HEK293 (cell line): ENCODE data around the gene ARAP1.

Experiments used
- CTCF ChIP-seq: fragments of 450-650 bp; formaldehyde crosslinking; IDR thresholded peaks from 2 replicates; pipeline ENCODE4 v1.5.1; 2016; ENCODE audit warnings: missing biosample characterization, missing genetic modification characterization
- KLF8 ChIP-seq: fragments of 450-650 bp; formaldehyde crosslinking; IDR thresholded peaks from 2 replicates; pipeline ENCODE4 v1.5.1; 2016; ENCODE audit warnings: missing biosample characterization, missing genetic modification characterization
- SCRT2 ChIP-seq: fragments of 450-650 bp; formaldehyde crosslinking; IDR thresholded peaks from 2 replicates; pipeline ENCODE4 v1.5.1; 2016; ENCODE audit warnings: missing biosample characterization, missing genetic modification characterization
- ZBTB49 ChIP-seq: fragments of 450-650 bp; formaldehyde crosslinking; IDR thresholded peaks from 2 replicates; pipeline ENCODE4 v1.5.1; 2016; ENCODE audit warnings: missing biosample characterization, missing genetic modification characterization, low read depth
- ZNF140 ChIP-seq: fragments of 450-650 bp; formaldehyde crosslinking; IDR thresholded peaks from 2 replicates; pipeline ENCODE4 v1.5.1; 2016; ENCODE audit warnings: missing biosample characterization, missing genetic modification characterization
- ZNF155 ChIP-seq: fragments of 450-650 bp; formaldehyde crosslinking; IDR thresholded peaks from 2 replicates; pipeline ENCODE4 v1.5.1; 2016; ENCODE audit warnings: missing biosample characterization, missing genetic modification characterization
- ZNF223 ChIP-seq: fragments of 450-650 bp; formaldehyde crosslinking; IDR thresholded peaks from 2 replicates; pipeline ENCODE4 v1.5.1; 2016; ENCODE audit warnings: missing biosample characterization, missing genetic modification characterization
- ZNF274 ChIP-seq, 2 experiments: fragments of 200-500 bp in 1 of 2; fragments of 450-650 bp in 1 of 2; sonication (Bioruptor generic) in 1 of 2; formaldehyde crosslinking in 1 of 2; IDR thresholded peaks; 2 replicates each; pipeline versions ENCODE4 v1.5.1 to v1.6.1; 2014 to 2016; ENCODE audit warnings: borderline replicate concordance in 1 of 2, inconsistent platforms in 1 of 2, low read length in 1 of 2, missing biosample characterization in 1 of 2, missing genetic modification characterization in 1 of 2
- ZNF311 ChIP-seq: fragments of 450-650 bp; formaldehyde crosslinking; IDR thresholded peaks from 2 replicates; pipeline ENCODE4 v1.5.1; 2017; ENCODE audit warnings: missing biosample characterization, missing genetic modification characterization, borderline replicate concordance
- ZNF394 ChIP-seq: fragments of 450-650 bp; formaldehyde crosslinking; IDR thresholded peaks from 2 replicates; pipeline ENCODE4 v1.5.1; 2016; ENCODE audit warnings: missing biosample characterization, missing genetic modification characterization, mild to moderate bottlenecking, moderate library complexity, borderline replicate concordance
- ZNF510 ChIP-seq: fragments of 450-650 bp; formaldehyde crosslinking; IDR thresholded peaks from 2 replicates; pipeline ENCODE4 v1.5.1; 2018; ENCODE audit warnings: mild to moderate bottlenecking, missing genetic modification characterization, missing biosample characterization; ENCODE audit not compliant: insufficient replicate concordance
- ZNF555 ChIP-seq: fragments of 450-650 bp; formaldehyde crosslinking; conservative IDR thresholded peaks from 2 replicates; pipeline ENCODE4 v1.5.1; 2017; ENCODE audit warnings: missing biosample characterization, mild to moderate bottlenecking, missing genetic modification characterization, inconsistent platforms
- ZNF660 ChIP-seq: fragments of 450-650 bp; IDR thresholded peaks from 2 replicates; pipeline ENCODE4 v1.5.1; 2018; ENCODE audit warnings: missing biosample characterization, mild to moderate bottlenecking, missing genetic modification characterization
- TF ChIP-seq, protein P1 (sequence below): fragments of 450-650 bp; formaldehyde crosslinking; IDR thresholded peaks from 2 replicates; pipeline ENCODE4 v1.5.1; 2016; ENCODE audit warnings: missing biosample characterization, missing genetic modification characterization, borderline replicate concordance

DNA sequence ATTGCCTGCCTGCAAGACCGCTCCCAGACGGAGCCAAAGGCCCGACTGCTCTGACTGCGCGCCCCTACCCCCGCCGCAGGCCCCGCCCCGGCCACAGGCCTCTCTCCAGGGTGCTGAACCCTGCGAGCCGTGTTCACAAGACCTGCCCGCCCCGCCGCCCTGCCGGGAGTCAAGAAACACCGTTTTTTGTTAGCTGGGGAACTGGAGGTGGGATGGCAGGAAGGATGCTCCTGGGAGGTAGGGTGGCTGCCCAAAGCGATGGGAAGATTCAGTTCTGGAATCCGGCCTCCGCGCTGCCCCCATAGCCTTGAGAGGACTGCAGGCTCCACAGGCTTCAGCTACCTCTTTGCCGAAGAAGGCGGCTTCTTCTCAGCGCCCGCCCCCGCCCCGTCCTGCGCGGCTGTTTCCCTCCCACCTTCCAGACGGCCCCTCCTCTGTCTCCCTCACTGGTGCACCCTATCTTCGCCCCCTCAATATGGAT, 75.3 kb downstream of the ARAP1 start:
- no peak for TF ChIP-seq ZNF660 (tag by site-specific recombination)
- no peak for TF ChIP-seq ZNF394
- no peak for TF ChIP-seq ZBTB49 (tag by site-specific recombination)
- no peak for TF ChIP-seq ZNF311 (tag by site-specific recombination)
- no peak for TF ChIP-seq ZNF140 (tag by site-specific recombination)
- no peak for TF ChIP-seq CTCF (tag by site-specific recombination)
- TF ChIP-seq ZNF555 (tag by site-specific recombination): no peak
- TF ChIP-seq ZNF274 (IDR thresholded peaks at IDR 0.05; ENCODE audit: low read length): no peak
- no peak for TF ChIP-seq ZNF274 (tag by site-specific recombination; IDR thresholded peaks at IDR 0.05; ENCODE audit: borderline replicate concordance)
- no peak for TF ChIP-seq SCRT2 (tag by site-specific recombination)
- no peak for TF ChIP-seq ZNF155
- no peak for TF ChIP-seq ZNF223 (tag by site-specific recombination)
- TF ChIP-seq ZNF510: no peak
- TF ChIP-seq, protein P1, sequence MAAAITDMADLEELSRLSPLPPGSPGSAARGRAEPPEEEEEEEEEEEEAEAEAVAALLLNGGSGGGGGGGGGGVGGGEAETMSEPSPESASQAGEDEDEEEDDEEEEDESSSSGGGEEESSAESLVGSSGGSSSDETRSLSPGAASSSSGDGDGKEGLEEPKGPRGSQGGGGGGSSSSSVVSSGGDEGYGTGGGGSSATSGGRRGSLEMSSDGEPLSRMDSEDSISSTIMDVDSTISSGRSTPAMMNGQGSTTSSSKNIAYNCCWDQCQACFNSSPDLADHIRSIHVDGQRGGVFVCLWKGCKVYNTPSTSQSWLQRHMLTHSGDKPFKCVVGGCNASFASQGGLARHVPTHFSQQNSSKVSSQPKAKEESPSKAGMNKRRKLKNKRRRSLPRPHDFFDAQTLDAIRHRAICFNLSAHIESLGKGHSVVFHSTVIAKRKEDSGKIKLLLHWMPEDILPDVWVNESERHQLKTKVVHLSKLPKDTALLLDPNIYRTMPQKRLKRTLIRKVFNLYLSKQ: no peak
- no peak for TF ChIP-seq KLF8 (tag by site-specific recombination)
